ENCODE measurements around the gene LAMC3.
"Not testable (repeated sequence)": the region's sequence is repeated elsewhere in the genome, so short reads cannot be mapped to it uniquely, and the experiment has no call there.

The LAMC3 gene

DNA sequence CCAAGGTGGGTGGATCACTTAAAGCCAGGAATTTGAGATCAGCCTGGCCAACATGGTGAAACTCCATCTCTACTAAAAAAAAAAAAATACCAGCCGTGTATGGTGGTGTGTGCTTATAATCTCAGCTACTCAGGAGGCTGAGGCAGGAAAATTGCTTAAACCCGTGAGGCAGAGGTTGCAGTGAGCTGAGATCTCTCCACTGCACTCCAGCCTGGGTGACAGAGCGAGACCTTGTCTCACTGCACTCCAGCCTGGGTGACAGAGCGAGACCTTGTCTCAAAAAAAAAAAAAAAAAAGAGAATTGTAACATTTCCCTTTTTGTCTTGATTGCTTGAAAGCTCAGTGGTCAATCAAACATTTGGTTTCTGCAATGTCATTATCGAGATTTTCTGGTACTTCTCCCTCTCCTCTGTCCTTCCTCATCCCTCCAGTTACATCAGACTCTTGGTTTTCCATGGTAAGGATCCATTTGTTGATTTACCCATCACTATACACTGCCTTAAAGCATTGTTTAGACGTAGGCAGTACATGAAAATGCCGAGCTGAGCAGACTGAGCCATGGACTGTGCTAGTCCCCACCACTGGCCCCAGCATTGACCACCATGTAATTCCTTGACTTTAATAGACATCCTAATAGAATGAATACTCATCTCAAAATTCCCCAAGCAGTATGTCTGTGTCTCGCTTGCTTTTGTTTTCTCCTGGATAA is 75.8 kb downstream of the LAMC3 start:
- no peak for DNase-seq

DNA sequence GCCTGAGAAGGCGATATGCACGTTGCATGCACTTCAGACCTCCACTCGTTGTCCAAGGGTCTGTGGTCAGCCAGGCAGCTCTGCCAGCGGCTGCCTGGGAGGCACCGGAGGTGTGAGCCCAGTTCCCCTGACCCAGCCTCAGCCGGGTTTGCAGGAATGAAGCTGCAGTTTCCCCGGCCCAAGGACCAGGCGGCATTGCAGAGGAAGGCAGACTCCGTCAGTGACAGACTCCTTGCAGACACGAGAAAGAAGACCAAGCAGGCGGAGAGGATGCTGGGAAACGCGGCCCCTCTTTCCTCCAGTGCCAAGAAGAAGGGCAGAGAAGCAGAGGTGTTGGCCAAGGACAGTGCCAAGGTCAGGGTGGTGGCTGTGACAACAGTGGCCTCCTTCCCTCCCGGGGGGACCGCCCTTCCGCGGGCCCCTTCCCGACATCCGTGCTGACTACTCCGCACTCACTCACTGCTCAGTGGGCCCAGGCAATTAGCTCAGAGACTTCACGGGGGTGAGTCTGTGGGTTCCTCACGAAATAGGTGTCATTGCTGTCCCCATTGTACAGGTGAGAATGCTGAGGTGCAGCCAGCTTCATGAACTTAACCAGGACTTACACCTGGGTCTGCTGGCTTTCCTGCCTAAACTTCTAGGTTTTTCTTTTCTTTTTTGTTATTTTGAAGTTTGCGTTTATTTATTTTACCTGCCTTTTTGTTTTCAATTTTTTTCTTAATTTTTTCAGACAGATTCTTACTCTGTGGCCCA is 76.6 kb downstream of the LAMC3 start:
- no peak for DNase-seq

DNA sequence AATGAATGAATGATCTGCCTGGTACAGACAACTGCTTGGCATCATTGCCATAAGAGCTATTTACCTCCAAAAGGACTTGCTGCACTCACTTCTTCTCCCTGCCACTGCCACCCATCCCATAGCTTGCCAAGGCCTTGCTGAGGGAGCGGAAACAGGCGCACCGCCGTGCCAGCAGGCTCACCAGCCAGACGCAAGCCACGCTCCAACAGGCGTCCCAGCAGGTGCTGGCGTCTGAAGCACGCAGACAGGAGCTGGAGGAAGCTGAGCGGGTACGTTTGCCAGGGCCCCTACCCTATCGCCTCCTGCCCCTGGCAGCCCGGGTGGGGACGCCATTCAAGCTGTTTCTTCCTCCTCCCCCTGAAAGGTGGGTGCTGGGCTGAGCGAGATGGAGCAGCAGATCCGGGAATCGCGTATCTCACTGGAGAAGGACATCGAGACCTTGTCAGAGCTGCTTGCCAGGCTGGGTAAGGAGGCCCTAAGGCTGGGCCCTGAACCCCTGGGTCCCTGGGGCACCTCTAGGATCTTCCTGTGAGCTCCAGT is 78.5 kb downstream of the LAMC3 start:
- no peak for DNase-seq

DNA sequence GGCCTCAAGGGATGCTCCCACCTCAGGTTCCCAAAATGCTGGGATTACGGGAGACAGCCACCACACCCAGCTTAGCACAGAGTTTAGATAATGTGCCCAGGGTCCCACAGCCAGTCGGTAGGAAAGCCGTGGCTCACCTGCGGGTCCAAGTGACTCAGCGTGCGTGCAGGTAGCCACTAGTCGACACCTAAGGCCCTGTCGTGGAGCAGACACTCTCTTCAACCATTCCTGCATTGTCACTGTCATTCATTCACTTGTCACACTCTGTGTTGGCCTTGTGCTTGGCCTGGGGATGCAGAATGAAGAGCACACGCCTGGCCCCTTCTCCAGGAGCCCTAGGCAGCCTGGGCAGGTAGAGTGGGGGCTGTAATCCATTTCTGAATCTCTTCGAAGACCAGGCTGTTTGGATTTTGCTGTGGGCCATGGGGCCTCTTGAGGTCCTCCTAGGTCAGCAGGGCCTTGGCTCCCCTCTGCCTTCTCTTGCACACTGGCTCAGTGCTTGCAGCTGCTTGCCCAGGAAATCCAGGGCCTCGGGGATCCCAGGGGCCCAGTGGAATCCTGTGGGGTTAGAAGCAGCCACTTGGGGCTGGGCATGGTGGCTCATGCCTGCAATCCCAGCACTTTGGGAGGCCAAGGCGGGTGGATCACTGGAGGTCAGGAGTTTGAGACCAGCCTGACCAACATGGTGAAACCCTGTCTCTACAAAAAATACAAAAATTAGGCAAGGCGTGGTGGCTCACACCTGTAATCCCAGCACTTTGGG is 81.2 kb downstream of the LAMC3 start:
- DNase-seq = no peak

DNA sequence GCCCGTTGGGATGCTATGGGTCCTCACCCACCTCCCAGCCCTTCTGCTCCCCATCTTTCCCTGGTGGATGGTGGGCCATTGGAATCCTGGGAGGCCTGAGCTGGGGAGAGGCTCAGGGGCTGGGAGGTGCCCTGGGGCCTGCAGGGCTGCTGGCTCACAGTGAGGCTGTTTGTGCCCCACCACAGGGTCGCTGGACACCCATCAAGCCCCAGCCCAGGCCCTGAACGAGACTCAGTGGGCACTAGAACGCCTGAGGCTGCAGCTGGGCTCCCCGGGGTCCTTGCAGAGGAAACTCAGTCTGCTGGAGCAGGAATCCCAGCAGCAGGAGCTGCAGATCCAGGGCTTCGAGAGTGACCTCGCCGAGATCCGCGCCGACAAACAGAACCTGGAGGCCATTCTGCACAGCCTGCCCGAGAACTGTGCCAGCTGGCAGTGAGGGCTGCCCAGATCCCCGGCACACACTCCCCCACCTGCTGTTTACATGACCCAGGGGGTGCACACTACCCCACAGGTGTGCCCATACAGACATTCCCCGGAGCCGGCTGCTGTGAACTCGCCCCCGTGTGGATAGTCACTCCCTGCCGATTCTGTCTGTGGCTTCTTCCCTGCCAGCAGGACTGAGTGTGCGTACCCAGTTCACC is 82.5 kb downstream of the LAMC3 start:
- DNase-seq = no peak

DNA sequence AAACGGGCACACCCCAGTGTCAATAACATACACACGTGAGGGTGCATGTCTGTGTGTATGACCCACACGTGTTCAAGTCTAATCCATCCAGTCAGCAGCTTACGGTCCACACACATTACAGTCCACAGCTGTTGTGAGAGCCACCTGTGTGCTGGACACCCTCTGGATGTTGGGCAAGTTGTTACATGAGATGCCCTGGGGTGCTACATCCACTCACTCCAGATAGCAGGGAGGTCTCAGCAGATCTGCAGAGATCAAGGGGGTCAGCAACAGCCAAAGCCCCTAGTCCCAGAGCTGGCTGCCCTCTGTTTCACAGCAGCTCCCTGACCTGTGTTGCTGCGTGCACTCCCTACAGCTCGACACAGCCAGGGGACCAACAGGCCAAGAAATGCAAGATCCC is 83.1 kb downstream of the LAMC3 start:
- DNase-seq = no peak

DNA sequence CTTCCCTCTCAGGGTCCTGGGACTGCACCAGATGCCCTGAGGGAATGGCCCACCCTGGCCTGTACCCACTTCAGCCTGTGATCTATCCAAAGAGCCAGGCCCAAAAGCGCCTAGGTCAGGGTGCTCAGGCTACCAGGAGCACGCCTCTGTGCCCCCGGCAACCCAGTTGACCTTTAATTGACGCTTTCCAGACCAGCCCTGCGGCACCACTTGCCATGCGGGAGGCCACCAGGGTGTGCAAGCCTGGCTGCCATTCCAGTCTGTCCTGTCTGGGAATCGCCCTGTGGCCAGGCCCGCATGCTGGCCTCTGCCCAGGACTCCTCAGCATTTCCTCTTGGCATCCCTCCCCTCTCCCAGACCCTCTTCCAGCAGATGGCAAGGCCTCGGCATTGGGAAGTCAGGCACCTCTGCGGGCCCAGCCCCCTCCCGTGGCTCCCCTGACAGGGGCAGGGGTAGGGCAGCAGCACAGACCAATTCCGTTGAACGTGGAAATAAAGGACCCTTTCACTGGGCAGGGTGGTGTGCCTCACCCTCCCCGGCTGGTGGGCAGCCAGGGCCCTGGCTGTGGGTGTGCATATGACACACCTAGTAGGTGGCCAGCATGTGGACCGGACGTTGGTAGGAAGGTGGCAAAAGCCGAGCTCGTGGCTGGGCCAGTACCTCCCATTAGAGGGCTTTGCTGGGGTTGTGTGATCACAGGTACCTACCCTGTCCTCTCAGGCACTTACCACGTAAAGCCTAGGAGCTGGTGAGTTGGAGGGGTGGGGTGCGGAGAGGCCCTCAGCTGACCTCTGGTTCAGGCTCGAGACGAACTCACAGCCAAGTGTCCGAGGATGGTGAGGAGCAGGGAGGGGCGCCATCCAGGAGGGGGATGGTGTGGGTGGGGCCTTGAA is 83.8 kb downstream of the LAMC3 start:
- DNase-seq = no peak

DNA sequence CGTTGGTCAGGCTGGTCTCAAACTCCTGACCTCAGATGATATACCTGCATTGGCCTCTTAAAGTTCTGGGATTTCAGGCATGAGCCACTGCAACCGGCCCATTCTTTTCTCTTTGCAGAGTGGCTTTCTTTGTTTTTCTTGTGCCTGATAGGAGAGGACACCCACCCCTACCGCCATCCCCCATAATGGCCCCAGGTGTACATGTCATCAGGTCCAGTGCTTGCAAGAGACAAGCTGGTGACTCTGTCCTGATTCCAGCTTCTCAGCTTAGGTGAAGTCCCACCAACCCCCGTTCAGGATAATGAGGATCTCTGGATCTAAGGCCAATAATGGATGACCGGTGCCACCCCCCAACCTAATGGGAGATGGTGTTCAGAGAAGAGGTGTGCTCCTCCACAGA is 85.0 kb downstream of the LAMC3 start:
- no peak for DNase-seq

DNA sequence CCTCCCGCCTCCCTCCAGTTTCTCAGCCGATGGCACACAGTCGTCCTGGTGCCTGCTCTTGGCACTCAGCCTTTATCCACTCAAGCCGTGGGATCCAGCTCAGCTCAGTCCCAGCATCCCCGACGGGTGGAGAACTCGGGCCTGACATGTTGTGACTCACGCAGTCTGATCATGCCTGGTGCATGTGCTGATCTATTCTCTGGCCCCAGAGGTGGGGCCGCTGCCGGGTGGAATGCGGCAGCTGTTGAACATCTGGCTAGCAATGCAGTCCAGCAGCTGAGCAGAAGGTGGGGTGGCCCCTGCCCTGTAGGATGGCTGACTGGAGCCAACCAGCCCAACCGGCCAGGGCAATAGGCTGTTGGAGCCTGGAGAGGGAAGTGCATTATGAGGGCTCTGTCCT is 85.6 kb downstream of the LAMC3 start:
- DNase-seq = no peak

DNA sequence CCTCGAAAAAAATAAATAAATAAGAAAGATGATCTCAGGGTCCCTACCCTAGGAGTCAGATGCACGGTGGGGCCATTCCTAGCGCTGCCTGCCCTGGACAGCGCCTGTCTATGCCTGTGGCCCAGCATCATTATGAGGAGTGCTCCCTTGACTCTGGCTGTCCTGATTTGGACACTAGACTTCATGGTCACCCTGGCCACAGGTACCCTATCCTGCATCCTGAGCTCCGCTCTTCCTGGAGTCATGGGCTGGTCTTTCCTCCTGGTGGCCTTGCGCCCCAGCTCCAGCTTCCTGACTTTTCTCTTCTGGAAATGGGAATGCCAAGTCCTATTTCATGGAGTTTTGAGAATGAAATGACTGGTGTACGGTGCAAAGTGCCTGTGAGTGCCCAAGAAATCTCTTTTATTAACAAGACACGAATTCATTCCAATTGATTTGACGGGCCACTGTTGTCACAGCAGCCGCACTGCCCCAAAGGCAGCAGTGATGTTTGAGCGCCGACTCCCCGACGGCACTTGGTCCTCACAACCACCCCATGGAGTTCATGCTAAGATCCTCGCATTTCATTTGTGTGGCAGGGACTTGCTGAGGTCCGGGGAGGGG is 86.8 kb downstream of the LAMC3 start:
- no peak for DNase-seq

DNA sequence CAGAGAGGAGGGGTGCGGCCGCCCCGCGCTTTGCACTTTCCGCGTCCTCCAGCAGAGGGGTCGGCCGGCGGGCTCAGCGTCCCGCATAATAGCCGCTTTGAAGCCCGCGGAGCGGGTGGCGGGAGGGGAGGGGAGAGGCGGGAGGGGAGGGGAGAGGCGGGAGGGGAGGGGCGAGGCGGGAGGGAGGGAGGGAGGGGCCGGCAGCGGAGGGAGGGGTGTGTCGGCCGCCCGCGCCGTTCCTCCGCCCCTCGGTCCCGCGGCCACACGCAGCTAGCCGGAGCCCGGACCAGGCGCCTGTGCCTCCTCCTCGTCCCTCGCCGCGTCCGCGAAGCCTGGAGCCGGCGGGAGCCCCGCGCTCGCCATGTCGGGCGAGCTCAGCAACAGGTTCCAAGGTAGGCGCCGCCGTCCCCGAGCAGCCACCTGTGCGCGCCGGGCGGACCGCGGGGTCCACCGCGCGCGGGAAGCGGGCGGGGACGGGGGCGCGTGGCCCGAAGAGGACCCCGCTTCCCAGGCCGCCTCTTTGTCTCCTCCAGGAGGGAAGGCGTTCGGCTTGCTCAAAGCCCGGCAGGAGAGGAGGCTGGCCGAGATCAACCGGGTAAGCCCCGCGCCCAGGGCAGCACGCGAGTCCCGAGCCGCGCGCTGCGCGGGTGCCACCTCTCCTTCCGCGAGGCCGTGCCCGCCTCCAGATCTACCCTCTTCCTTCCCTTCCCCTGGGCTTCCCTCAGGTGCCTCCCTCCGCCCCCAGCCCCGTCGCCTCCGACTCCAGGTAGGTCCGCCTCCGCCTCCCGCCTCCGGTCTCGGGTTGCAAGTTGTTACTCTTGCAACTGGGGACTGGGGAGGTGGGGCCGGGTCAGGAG is 87.5 kb downstream of the LAMC3 start, which contains the start of gene AIF1L:
AIF1L (plus strand) TSS at position 263 of the 857 bp plus-strand sequence; CDS start at position 362, 99 bp downstream.
- peak; percentile 9 for DNase-seq

DNA sequence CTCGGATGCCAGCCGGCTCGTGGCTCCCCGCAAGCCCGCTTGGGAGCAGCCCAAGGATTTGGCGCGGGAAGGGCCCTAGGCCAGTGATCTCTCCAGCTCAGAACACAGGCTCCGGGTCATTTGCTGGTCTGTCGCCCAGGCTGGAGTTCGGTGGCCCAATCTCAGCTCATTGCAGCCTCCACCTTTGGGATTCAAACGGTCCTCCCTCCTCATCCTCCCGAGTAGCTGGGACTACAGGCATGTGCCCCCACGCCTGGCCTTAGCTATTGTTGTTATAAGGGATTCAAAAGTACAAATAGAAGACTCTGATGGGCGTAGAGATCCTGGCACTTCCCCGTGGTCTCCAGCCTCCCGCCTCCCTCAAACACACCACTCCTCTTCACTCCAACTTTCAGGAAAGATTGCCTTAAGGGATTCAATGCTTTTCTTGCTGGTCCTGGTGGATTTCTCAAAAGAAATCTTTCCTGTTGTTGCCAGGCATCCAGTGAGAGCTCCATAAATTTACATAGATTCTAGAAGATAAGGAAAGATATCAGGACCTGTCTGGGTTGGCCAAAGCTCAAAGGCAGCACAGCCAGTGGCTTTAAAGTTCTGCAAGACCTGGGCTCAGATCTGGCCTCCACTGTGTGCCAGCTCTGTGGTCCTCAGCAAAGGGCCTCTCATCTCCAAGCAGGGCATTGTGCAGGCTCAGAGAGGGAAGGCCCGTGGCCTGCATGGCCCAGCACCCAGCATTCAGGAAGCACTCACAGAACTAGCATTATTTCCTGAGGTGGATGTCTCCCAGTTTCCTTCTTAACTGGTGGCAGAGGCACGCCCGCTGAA is 88.4 kb downstream of the LAMC3 start:
- DNase-seq = no peak

DNA sequence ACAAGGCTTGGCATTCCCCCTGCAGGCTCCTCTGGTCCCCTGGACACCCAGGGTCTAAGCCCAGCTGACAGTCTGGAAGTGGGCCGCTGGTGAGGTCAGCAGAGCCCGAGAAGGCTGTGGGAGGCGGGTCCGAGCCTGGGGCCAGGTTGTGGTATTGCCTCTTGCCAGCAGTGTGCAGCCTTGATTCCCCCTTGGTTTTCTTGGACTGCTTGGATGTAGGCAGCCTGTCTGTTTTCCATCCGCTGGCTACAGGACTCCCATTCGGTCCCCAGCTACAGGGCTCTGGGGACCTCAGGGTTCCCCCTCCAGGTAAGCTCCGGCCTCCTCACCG is 88.9 kb downstream of the LAMC3 start:
- no peak for DNase-seq

DNA sequence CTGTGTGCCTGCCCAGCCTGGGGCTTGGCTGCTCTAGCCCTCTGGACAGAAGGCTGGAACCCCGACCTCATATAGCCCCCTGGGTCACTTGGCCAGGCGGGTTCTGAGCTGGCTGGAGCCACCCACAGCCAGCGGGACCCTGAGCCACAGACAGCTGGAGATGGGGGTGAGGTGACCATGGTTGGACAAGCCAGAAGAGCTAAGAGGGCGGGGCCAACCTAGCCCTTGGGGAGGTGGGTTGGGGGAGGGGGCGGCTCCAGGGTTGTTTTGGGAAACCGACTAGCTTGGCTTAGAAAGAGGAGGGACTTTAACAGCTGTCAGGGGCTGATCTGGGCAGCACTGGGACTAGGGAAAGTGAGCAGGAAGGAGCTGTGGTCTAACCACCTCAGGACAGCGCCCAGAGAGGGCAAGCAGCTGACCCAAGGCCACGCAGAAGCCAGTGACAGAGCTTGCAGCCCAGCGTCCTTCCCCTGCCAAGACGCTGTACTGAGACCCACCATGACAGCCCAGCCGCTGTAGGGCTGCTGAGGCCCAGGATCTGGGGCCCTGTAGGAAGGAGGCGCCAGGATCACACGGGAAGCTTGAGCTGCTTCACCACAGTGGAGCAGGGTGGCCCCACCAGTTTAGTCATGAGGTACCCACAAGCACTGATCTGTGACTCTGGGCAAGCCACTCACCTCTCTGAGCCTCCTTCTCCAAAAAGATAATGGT is 89.6 kb downstream of the LAMC3 start:
- DNase-seq = no peak

DNA sequence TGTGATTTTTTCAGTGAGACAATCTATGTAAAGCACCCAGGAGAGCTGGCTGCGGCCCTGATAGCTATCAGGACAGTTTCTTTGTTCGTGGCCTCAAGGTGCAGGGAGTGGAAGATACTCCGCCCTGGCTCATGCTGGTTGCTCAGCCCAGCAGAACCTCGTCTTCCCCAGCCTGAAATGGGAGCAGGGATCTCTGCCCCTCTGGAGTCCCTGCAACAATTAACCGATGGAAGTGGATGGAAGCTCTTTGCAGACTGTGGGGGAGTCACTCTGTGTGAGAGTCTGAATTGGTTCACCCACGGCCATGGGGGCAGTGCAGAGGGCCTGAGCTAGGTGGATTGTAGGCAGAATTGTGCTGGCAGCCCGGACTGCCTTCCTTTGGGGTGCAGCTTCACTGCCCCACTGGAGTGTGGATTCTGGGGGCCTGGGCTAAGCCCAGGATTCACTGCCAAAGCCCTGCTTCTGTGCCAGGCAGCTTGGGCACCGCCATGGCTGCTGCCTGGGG is 90.2 kb downstream of the LAMC3 start:
- DNase-seq = peak; percentile 7

DNA sequence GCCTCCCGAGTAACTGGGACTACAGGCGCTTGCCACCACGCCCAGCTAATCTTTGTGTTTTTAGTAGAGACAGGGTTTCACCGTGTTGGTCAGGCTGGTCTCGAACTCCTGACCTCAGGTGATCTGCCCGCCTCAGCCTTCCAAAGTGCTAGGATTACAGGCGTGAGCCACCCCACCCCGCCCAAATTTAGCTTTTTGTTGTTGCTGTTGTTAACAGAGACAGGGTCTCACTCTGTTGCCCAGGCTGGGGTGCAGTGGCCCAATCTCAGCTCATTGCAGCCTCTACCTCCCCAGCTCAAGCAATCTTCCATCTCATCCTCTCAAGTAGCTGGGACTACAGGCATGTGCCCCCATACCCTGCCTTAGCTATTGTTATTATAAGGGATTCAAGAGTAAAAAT is 90.9 kb downstream of the LAMC3 start:
- not testable (repeated sequence) for DNase-seq

DNA sequence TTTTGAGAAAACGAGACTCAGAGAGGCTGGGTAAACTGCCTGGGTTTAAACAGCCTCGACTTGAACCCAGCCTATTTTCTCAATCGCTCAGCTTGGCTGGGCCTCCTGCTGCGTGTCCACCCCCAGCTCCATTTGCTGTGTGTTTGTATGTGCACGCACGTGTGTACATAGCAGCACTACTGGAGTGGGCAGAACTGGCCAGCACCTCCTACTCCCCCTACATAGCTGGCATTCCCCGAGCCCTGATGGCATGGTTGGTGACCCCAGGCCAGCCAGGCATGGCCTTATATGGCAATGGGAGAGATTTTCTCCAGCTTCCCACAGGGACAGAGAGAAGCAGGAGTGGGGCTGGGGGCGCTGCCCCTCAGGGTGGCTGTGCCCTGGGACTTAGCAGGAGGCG is 91.5 kb downstream of the LAMC3 start:
- DNase-seq = no peak

DNA sequence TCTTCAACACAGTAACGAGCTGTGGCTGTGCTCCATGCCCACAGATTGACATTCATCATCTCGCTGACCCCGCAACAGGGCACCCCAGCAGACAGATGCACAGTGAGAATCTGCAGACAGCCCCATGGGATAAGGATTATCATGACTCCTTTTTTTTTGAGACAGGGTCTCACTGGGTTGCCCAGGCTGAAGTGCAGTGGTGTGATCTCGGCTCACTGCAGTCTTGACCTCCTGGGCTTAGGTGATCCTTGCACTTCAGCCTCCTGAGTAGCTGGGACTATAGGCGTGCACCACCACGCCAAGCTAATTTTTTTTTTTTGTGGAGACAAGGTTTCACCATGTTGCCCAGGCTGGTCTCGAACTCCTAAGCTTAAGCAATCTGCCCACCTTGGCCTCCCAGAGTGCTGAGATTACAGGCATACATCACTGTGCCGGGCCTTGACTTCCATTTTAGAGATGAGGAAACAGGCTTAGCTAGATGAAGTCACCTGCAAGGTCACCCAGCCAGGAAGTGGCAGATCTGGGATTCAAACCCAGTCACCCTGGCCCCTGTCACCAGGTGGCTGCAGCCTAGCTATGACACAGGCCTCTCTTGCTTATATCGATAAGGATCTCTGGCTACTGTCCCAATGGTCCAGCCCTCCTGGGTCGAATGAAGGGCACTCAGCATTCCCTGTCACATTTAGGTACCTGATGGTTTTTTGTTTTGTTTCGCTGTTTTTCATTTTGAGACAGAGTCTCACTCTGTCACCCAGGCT is 92.4 kb downstream of the LAMC3 start:
- DNase-seq = no peak

All from OCI-M1 (cell line).